Hepatocyte (in vitro differentiated cells): ENCODE measurements around the gene SEC14L2.

Source experiments
- EZH2 ChIP-seq: fragments of 200-600 bp; sonication (generic); IDR thresholded peaks from 2 replicates; pipeline ENCODE4 v1.6.1; 2016; ENCODE audit warnings: antibody characterized with exemption, mild to moderate bottlenecking, borderline replicate concordance
- TF ChIP-seq, protein P1 (sequence below): fragments of 200-600 bp; sonication (generic); IDR thresholded peaks from 2 replicates; pipeline ENCODE4 v1.5.1; 2016; ENCODE audit warnings: antibody characterized with exemption, mild to moderate bottlenecking; ENCODE audit not compliant: poor library complexity

DNA sequence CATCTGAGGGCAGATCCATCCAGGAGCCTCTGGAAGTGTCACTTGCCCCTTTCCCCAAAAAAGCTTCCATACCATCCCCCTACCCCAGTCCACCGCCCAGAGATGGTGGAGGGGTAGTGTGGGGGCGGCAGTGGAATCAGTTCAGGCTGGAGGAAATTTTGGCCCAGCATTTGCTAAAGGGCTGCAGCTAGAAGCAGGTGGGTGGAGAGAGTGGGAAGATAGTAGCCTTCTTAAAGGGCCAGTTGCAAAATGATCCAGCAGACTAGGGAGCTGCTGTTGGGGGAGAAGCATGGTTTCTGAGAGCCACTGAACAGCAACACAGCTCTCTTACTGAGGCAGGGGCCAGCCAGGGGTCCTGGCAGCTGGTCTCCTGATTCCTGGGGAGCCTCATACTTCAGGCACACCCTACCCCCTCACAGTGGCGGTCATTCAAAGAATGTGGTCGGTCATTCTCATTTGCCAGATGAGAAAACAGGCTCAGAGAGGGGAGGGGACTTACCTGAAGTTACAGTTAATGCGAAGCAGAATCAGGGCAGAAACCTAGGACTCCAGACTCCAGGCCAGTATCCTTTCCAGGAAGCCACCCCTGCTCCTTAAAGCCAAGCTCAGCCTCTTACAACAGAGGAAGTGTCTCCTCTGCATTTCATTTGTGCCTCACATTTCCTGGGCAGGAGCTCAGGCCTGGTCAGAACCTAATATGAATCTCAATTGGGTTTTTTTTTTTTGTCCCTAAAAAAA is 5.4 kb downstream of the SEC14L2 start:
- TF ChIP-seq, protein P1, sequence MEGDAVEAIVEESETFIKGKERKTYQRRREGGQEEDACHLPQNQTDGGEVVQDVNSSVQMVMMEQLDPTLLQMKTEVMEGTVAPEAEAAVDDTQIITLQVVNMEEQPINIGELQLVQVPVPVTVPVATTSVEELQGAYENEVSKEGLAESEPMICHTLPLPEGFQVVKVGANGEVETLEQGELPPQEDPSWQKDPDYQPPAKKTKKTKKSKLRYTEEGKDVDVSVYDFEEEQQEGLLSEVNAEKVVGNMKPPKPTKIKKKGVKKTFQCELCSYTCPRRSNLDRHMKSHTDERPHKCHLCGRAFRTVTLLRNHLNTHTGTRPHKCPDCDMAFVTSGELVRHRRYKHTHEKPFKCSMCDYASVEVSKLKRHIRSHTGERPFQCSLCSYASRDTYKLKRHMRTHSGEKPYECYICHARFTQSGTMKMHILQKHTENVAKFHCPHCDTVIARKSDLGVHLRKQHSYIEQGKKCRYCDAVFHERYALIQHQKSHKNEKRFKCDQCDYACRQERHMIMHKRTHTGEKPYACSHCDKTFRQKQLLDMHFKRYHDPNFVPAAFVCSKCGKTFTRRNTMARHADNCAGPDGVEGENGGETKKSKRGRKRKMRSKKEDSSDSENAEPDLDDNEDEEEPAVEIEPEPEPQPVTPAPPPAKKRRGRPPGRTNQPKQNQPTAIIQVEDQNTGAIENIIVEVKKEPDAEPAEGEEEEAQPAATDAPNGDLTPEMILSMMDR = no peak
- TF ChIP-seq EZH2 = no peak
